Heart right ventricle (tissue), 16 donors: Measurements from ENCODE around the gene DIO1. TPM values are rescaled to one million over a fixed set of nuclear protein-coding genes. Genes with fewer than 3 reads are reported as not detected.

Source experiments
- ATAC-seq, 8 donors: fragments of 200-7000 bp; cut with Tn5 transposase; one replicate each; pipeline ENCODE4 v1.9.1; 2020; ENCODE audit warnings: mild to moderate bottlenecking in 8 of 8, moderate library complexity in 8 of 8, moderate number of reproducible peaks in 1 of 8
- DNase-seq, 2 donors: peaks; one replicate each; pipeline ENCODE4 v3.0.0-alpha.2; 2020
- H3K27ac ChIP-seq, 10 donors: fragments of 200-600 bp; sonication (generic) in 2 of 10; one replicate each; pipeline versions ENCODE4 v1.5.0 to v1.8.0; 2020 to 2022; ENCODE audit warnings: mild to moderate bottlenecking in 3 of 10
- H3K27me3 ChIP-seq, 7 donors: fragments of 200-600 bp; one replicate each; pipeline ENCODE4 v1.8.0; 2021 to 2022; ENCODE audit warnings: mild to moderate bottlenecking in 2 of 7
- H3K36me3 ChIP-seq, 9 donors: fragments of 200-600 bp; sonication (generic) in 1 of 9; one replicate each; pipeline versions ENCODE4 v1.5.0 to v1.8.0; 2020 to 2022; ENCODE audit warnings: mild to moderate bottlenecking in 2 of 9
- H3K4me1 ChIP-seq, 9 donors: fragments of 200-600 bp; sonication (generic) in 1 of 9; one replicate each; pipeline versions ENCODE4 v1.5.0 to v1.8.0; 2020 to 2022; ENCODE audit warnings: mild to moderate bottlenecking in 4 of 9
- H3K4me3 ChIP-seq, 10 donors: fragments of 200-600 bp; sonication (generic) in 2 of 10; one replicate each; pipeline versions ENCODE4 v1.5.0 to v1.8.0; 2020 to 2022; ENCODE audit warnings: mild to moderate bottlenecking in 7 of 10, moderate library complexity in 2 of 10
- H3K9me3 ChIP-seq, 11 donors: fragments of 200-600 bp in 10 of 11; sonication (generic) in 2 of 11; one replicate each; pipeline versions ENCODE4 v1.5.0 to v1.8.0; 2013 to 2022; ENCODE audit warnings: mild to moderate bottlenecking in 2 of 11, control low read depth in 1 of 11, moderate library complexity in 1 of 11
- WGBS, 2 donors: extraction: QIAGEN DNeasy Blood & Tissue Kit; methylation state at CpG; one replicate each; pipeline ENCODE4 v1.1.7; 2013; ENCODE audit warnings: inconsistent platforms in 1 of 2; 5-methylcytosine and 5-hydroxymethylcytosine counted together
- intact Hi-C, 10 donors: fragments of 100-400 bp; cut with DNase I; formaldehyde crosslinking; loops; one replicate each; pipeline versions ENCODE4 v1.11.1 to v1.14.2; 2022
- polyA plus RNA-seq, 2 donors: library from polyadenylated mRNA; stranded (reverse); fragments of 200-250 nt; gene quantifications; one replicate each; pipeline ENCODE4 v1.2.3, GENCODE V29; 2013
- total RNA-seq, 10 donors: library from RNA; stranded (reverse); fragmentation: NEBNext Ultra II Directional in 3 of 10; extraction: Animal tissue kit (Norgen Biotek cat#: 25700) in 3 of 10; gene quantifications; one replicate each; pipeline versions ENCODE4 v1.2.1 to v1.2.4, GENCODE V29; 2021 to 2023
- TF ChIP-seq, protein P1 (sequence below), 9 donors: fragments of 200-600 bp; sonication (generic) in 2 of 9; IDR thresholded peaks; one replicate each; pipeline versions ENCODE4 v1.5.0 to v1.8.0; 2021 to 2022; ENCODE audit warnings: antibody characterized with exemption in 9 of 9, mild to moderate bottlenecking in 5 of 9, moderate library complexity in 1 of 9
- donor health status: Arrhythmogenic right ventricular cardiomyopathy.
- donor health status: ischemic (EF 13 %, LVEDD 7.1; RV severe dilation, severe dysfunction).
- donor health status: healthy with polysubstance abuse.
- donor health status: DM: no; HTN: yes; CAD: no.
- donor health status: DM: no; HTN: no; CAD: no.
- donor health status: ischemic (EF 25% LVEDD 6.9; RV normal size, moderate dysfunction).
- donor health status: ischemic (EF 25% LVEDD 5.7; RV mildly dilated, moderate dysfunction).
- donor health status: healthy.
- donor health status: DM: yes; HTN: yes; CAD: no.
- donor health status: Ischemic cardiomyopathy.
- donor health status: ischemic (EF 35%, LVEDD 5.7; RV mildly dilated, moderate dysfunction).
- donor health status: nonischemic (EF 11% LVEDD 7.7; RV severe dilation, severe dysfunction).
- donor health status: DM: yes; HTN: yes; CAD: no.
- donor health status: PGD.
- donor health status: ischemic (EF 29% LVEDD 5.4; RV normal size, mild dysfunction).
- donor health status: nonischemic (EF 23%, LVEDD 6.1; RV moderate dilation, normal function).

DIO1 gene
- total and polyA plus RNA-seq, 12 donors, result not detected

DNA sequence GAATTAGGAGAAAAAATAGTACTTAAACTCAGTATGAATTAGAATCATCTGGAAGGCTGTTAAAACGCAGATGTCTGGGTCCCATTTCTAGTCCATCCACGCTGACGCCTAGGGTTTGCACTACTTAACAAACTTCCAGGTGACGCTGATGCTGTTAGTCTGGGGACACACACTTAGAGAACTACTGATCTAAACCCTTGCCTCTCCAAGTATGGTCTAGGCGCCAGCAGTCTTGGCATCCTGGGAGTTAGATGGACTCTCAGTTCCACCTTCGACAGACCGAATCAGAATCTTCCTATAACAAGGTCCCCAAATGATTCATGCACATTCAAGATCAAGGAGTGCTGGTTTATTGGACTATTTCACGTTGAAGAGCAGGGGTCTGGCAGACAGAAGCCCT, 11.5 kb downstream of the DIO1 start:
- no peak overlapping the region for H3K27ac ChIP-seq
- ATAC-seq, result no peak
- TF ChIP-seq, protein P1, sequence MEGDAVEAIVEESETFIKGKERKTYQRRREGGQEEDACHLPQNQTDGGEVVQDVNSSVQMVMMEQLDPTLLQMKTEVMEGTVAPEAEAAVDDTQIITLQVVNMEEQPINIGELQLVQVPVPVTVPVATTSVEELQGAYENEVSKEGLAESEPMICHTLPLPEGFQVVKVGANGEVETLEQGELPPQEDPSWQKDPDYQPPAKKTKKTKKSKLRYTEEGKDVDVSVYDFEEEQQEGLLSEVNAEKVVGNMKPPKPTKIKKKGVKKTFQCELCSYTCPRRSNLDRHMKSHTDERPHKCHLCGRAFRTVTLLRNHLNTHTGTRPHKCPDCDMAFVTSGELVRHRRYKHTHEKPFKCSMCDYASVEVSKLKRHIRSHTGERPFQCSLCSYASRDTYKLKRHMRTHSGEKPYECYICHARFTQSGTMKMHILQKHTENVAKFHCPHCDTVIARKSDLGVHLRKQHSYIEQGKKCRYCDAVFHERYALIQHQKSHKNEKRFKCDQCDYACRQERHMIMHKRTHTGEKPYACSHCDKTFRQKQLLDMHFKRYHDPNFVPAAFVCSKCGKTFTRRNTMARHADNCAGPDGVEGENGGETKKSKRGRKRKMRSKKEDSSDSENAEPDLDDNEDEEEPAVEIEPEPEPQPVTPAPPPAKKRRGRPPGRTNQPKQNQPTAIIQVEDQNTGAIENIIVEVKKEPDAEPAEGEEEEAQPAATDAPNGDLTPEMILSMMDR (IDR thresholded peaks at IDR 0.05), result no peak
- DNase-seq, result no peak
- no peaks in the 10 kb centered on the region for H3K4me1 ChIP-seq
- WGBS, 2 donors, result 95 to 96% methylated on average over 8 of the region's 8 CpGs
- H3K9me3 ChIP-seq, result no peaks in the 10 kb centered on the region
- no peaks in the 10 kb centered on the region for H3K27me3 ChIP-seq
- intact Hi-C loops, result no loop called here
- H3K36me3 ChIP-seq, result peaks cover 0 to 6% (median 0%) of the 10 kb centered on the region in 9 donors
- H3K4me3 ChIP-seq, result no peak overlapping the region

DNA sequence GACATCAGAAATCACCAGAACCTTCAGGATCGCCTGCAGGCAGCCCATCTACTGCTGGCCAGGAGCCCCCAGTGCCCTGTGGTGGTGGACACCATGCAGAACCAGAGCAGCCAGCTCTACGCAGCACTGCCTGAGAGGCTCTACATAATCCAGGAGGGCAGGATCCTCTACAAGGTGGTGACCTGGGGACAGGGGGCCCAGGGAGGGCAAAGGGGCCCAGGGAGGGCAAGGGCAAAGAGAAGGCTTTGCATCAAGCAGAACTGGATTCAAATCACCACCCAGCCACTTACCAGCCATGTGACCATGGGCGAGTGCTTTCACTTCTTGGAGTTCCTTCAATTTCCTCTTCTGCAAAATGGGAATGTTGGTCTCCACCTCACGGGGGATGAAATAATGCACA, 12.1 kb downstream of the DIO1 start:
- DNase-seq, result no peak
- peaks cover 0 to 6% (median 0%) of the 10 kb centered on the region in 9 donors for H3K36me3 ChIP-seq
- H3K4me1 ChIP-seq, result no peaks in the 10 kb centered on the region
- intact Hi-C loops, result no loop called here
- H3K4me3 ChIP-seq, result no peak overlapping the region
- H3K27me3 ChIP-seq, result no peaks in the 10 kb centered on the region
- TF ChIP-seq, protein P1 (IDR thresholded peaks at IDR 0.05), result no peak
- H3K27ac ChIP-seq, result no peak overlapping the region
- no peak for ATAC-seq
- no peaks in the 10 kb centered on the region for H3K9me3 ChIP-seq
- 89 to 93% methylated on average over 4 of the region's 4 CpGs for WGBS, 2 donors

DNA sequence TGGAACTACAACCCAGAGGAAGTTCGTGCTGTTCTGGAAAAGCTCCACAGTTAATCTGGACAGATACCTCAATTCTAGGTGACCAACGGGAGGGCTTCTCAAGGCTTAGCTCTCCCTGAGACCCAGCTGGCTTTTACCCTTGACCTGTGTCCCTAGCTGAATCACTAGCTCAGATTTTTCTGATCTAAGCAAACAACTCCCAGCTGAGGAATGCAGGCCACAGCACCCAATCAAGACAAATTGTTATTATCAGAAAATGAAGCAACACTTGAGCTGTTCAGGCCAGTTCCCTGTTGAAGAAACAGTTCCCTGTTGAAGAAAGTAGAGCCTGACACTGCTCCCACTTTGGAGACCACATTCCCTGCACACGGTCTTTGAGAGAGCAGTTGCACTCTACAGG, 16.0 kb downstream of the DIO1 start:
- Histone ChIP-seq H3K4me3 (no peak overlapping the region), H3K9me3 (no peaks in the 10 kb centered on the region), H3K36me3 (peaks cover 0 to 32% (median 0%) of the 10 kb centered on the region in 9 donors), H3K27ac (no peak overlapping the region), H3K4me1 (no peaks in the 10 kb centered on the region), H3K27me3 (no peaks in the 10 kb centered on the region)
- TF ChIP-seq, protein P1 (IDR thresholded peaks at IDR 0.05), result no peak
- intact Hi-C loops, result no loop called here
- no peak for DNase-seq
- WGBS, 2 donors, result 84 to 85% methylated on average over 3 of the region's 3 CpGs
- ATAC-seq, result no peak

DNA sequence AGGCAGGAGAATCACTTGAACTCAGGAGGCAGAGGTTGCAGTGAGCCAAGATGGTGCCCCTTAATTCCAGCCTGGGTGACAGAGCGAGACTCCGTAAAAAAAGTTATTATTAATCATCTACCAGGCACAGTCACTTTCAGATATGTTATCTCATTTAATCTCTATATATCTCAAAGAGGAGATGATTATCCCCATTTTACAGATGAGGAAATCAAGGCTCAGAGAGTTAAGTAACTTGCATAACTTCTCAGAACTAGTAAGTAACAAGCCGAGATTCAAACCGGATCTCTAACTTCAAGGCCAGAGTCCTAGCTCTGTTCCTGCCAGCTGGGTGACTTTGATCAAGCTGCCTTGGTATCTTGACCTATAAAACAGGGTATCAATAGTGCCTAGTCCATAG, 17.5 kb downstream of the DIO1 start:
- no peak overlapping the region for H3K4me3 ChIP-seq
- H3K27ac ChIP-seq, result no peak overlapping the region
- ATAC-seq (no peak), DNase-seq (no peak)
- H3K27me3 ChIP-seq, result no peaks in the 10 kb centered on the region
- no peaks in the 10 kb centered on the region for H3K4me1 ChIP-seq
- no peaks in the 10 kb centered on the region for H3K9me3 ChIP-seq
- WGBS, 2 donors, result 92 to 98% methylated on average over 4 of the region's 4 CpGs
- TF ChIP-seq, protein P1 (IDR thresholded peaks at IDR 0.05), result no peak
- intact Hi-C loops, result no loop called here
- peaks cover 0 to 42% (median 6%) of the 10 kb centered on the region in 9 donors for H3K36me3 ChIP-seq
